Gastrocnemius medialis (tissue), 4 donors: Measurements from ENCODE around the gene MGST2.

Experiments
- CTCF ChIP-seq, 5 experiments: fragments of 450-650 bp in 3 of 5; fragments of 200-600 bp in 2 of 5; sonication (generic) in 2 of 5; IDR thresholded peaks in 4 of 5; conservative IDR thresholded peaks in 1 of 5; 1 replicate in 4 of 5; 2 replicates in 1 of 5; pipeline ENCODE4 v1.5.1; 2016 to 2019; ENCODE audit warnings: antibody characterized with exemption in 5 of 5, mild to moderate bottlenecking in 3 of 5, moderate library complexity in 3 of 5
- POLR2A ChIP-seq, 2 donors: fragments of 450-650 bp; IDR thresholded peaks; one replicate each; pipeline ENCODE4 v1.6.1; 2017; ENCODE audit warnings: antibody characterized with exemption in 2 of 2, mild to moderate bottlenecking in 2 of 2, moderate library complexity in 2 of 2

GRCh38 chr4:139712882-139713281 is 47.3 kb downstream of the MGST2 start:
- TF ChIP-seq CTCF (IDR thresholded peaks at IDR 0.05 in 4 of 5, conservative IDR thresholded peaks at IDR 0.05 in 1 of 5), result no peak
- no peak for TF ChIP-seq POLR2A (IDR thresholded peaks at IDR 0.05)
